ENCODE data around the gene VSIG1. TPM values are rescaled to one million over a fixed set of nuclear protein-coding genes. Genes with fewer than 3 reads are reported as not detected.

The VSIG1 gene
- total and polyA plus RNA-seq, 5 experiments from 2014 or later = 8.4 to 39.5 (median 13.1) TPM

DNA sequence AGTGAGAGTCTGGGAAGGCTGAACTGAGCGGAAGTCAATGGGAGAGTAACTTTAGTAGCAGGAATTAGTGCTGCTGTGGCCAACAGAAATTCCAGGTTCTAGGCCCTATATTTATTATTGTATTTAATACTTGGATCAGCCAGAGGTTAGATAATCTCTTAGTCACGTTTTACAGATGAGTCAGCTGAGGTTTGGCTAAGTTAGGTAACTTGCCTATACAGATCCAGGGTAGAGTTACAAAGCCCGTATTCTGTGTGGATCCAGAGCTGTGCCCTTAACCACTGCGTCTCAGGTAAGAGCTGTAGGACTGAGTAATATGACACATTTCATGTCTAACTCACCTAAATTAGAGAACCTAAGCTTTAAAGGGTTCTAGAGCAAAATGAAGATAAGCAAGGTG, 26.0 kb downstream of the VSIG1 start:
- POLR2A ChIA-PET = interaction anchor here (0.6 kb wide), 1 partner anchor 50 kb away, joined by 4 read pairs; no protein-coding TSS in a partner anchor
- H3K4me1 Mint-ChIP-seq = peaks cover 0 to 10% (median 4%) of the 10 kb centered on the region in 4 donors
- H3K27me3 Mint-ChIP-seq = no peaks in the 10 kb centered on the region
- H3K27ac Mint-ChIP-seq = peak overlapping the region in 2 of 10 donors; percentile 18 to 48
- no peak for ATAC-seq
- DNase-seq = no peak
- H3K36me3 Mint-ChIP-seq = peaks cover 0 to 53% (median 0%) of the 10 kb centered on the region in 3 donors
- no peaks in the 10 kb centered on the region for H3K9me3 Mint-ChIP-seq
- no peak overlapping the region for H3K4me3 Mint-ChIP-seq

DNA sequence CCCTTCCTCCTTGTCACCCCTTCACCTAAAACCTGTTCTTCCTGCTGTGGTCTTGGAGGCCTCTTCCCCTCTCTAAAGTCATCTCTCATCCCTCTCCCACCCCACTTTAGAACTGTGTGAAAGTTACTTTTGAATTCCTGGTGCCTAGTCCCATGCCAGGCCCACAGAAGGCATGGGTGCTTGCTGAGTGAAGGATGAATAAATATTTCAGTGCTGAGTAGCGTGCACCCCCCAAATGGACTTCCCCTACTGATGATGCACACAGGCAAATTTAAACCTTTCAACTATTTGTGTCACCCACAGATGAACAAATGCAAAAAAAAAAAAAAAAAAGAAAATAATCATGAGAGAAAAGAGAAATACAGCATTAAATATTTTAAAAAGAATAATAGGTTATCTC, 26.7 kb downstream of the VSIG1 start:
- H3K27me3 Mint-ChIP-seq = no peaks in the 10 kb centered on the region
- DNase-seq (no peak), ATAC-seq (no peak)
- POLR2A ChIA-PET = interaction anchor here (0.6 kb wide), 1 partner anchor 51 kb away, joined by 4 read pairs; no protein-coding TSS in a partner anchor
- H3K4me3 Mint-ChIP-seq = no peak overlapping the region
- no peaks in the 10 kb centered on the region for H3K9me3 Mint-ChIP-seq
- H3K27ac Mint-ChIP-seq = peak overlapping the region in 6 of 10 donors; percentile 7 to 93 (median 76)
- H3K36me3 Mint-ChIP-seq = peaks cover 0 to 53% (median 0%) of the 10 kb centered on the region in 3 donors
- peaks cover 0 to 10% (median 4%) of the 10 kb centered on the region in 4 donors for H3K4me1 Mint-ChIP-seq

DNA sequence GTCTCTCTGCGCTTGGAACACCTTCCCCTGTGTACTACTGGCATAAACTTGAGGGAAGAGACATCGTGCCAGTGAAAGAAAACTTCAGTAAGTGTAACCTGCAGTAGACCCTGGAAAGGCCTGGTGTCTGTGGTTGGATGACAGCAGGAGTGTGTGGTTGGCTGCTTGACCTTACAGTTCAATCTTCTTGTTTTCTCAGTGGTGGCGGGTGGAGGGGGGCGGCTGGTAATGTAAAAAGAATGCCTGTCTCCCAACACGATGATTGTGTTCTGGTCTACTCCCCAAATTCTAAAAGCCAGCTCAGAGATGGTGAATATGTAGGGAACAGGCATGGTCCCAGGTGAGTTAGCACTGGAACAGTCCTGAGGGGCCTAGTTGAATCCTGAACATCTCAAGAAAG, 27.9 kb downstream of the VSIG1 start:
- Mint-ChIP-seq H3K27ac (peak overlapping the region in 2 of 10 donors; percentile 43 to 60), H3K36me3 (peaks cover 0 to 53% (median 0%) of the 10 kb centered on the region in 3 donors), H3K9me3 (no peaks in the 10 kb centered on the region), H3K4me3 (no peak overlapping the region), H3K27me3 (no peaks in the 10 kb centered on the region), H3K4me1 (peaks cover 0 to 10% (median 4%) of the 10 kb centered on the region in 4 donors)
- DNase-seq (no peak), ATAC-seq (no peak)
- POLR2A ChIA-PET = no interaction called here

DNA sequence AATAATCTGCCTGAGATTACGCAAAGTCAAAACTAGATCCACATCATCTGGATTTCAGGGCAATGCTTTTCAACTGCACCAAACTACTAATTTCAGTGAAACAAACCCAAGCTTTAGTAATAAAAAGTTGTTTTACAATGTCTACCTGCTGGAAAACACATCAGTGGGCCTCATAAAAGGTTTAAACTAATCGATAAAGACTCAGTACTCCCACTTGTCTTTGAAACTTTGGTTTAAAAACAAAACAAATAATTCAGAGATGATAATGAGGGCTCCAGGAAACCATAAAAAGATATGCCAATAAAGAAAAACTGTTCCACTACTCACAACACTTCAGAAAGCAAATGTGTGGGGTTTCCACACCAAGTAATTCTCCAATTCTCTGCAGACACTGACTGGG, 36.2 kb downstream of the VSIG1 start:
- Mint-ChIP-seq H3K27ac (peak overlapping the region in 2 of 10 donors; percentile 29 to 61), H3K9me3 (no peaks in the 10 kb centered on the region), H3K4me3 (no peak overlapping the region), H3K4me1 (no peaks in the 10 kb centered on the region), H3K36me3 (peaks cover 0 to 41% (median 0%) of the 10 kb centered on the region in 3 donors), H3K27me3 (no peaks in the 10 kb centered on the region)
- ATAC-seq = no peak
- POLR2A ChIA-PET = no interaction called here
- no peak for DNase-seq

DNA sequence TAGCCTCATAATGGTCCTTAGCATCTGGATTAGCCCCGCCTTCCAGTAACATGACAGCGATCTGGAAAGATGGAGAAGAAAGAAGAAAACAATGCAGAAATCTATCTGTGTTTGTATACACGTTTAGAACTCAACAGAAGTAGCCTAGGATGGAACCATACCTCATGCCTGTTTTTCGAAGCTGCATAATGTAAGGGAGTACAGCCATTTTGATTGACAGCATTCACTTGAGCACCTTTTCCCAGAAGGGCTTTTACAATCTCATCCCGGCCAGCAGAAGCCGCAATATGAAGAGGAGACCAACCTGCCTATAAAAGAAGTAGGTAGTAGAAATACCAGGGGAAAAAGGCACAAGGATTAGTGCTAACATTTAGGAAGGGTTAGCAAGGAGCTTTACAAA, 42.9 kb downstream of the VSIG1 start:
- Mint-ChIP-seq H3K4me3 (no peak overlapping the region), H3K27me3 (no peaks in the 10 kb centered on the region)

DNA sequence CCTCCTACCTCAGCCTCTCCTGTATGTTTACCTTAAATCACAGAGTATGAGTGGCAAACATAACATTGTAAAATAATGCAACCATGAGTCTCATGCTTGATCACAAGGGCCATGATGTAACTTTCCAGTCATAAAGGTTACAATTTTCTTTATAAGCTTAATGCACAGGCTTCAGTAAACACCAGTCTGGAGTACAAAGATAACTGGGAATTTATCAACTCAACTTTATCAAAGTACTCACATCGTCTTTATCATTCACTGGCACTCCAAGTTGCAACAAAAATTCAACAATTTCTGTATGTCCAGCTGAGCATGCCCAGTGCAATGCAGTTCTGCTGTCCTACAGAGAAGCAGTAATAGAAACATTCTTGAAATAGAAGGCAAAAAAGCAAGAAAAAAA, 43.6 kb downstream of the VSIG1 start:
- no peaks in the 10 kb centered on the region for H3K27me3 Mint-ChIP-seq
- H3K36me3 Mint-ChIP-seq = peaks cover 0 to 28% (median 0%) of the 10 kb centered on the region in 3 donors
- POLR2A ChIA-PET = no interaction called here
- H3K9me3 Mint-ChIP-seq = no peaks in the 10 kb centered on the region
- H3K27ac Mint-ChIP-seq = no peak overlapping the region
- no peak for DNase-seq
- ATAC-seq = no peak
- peaks cover 0 to 19% (median 5%) of the 10 kb centered on the region in 4 donors for H3K4me1 Mint-ChIP-seq
- H3K4me3 Mint-ChIP-seq = no peak overlapping the region

More for the DNA sequence above, 42.9 kb downstream of the VSIG1 start:
- peak overlapping the region in 1 of 10 donors; percentile 6 for H3K27ac Mint-ChIP-seq
- DNase-seq (no peak), ATAC-seq (no peak)
- peaks cover 0 to 28% (median 0%) of the 10 kb centered on the region in 3 donors for H3K36me3 Mint-ChIP-seq
- POLR2A ChIA-PET = no interaction called here
- H3K9me3 Mint-ChIP-seq = no peaks in the 10 kb centered on the region
- peaks cover 0 to 15% (median 5%) of the 10 kb centered on the region in 4 donors for H3K4me1 Mint-ChIP-seq

DNA sequence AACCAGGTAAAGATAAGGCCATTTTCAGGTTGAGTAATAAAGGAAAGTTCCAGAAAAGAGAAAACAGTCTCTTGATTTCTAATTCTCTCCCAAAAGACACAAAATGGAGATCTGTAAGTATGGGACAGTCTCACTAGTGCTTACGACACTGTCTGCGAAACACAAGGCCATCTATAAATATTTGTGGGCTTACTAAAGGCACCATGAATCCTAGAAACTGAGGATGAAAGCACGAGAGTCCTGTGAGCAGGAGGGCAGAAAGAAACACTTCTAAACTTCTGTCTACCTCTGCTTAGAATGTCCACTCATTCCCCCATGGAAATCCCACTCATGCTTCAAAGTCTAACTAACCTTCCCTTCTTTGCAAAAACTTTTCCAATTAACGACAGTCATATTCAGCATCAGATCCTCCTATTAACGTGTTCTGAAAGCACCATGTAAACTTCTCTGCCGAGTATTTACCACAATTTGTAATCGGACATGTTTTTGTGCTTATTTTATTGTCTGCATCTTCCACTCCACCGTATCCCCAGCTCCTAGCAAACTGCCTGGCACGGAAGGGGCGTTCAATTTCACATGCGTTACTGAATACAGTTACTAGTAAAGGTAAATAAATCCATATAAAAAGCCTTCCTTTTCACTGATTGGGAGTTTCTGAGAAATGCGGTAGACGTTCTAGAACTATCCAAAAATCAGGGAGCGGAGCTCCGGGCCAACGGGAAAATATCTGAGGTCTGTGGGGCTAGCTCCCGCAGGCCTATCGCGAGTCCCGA, 45.8 kb downstream of the VSIG1 start:
- Mint-ChIP-seq H3K27ac (no peak overlapping the region), H3K27me3 (no peaks in the 10 kb centered on the region), H3K36me3 (peaks cover 0 to 17% (median 0%) of the 10 kb centered on the region in 3 donors), H3K4me1 (peaks cover 0 to 19% (median 8%) of the 10 kb centered on the region in 4 donors), H3K4me3 (no peak overlapping the region), H3K9me3 (no peaks in the 10 kb centered on the region)
- DNase-seq (no peak), ATAC-seq (no peak)
- POLR2A ChIA-PET = interaction anchor here (0.8 to 1.4 kb wide), 5 partner anchors 9 to 462 kb away, joined by 3 to 5 read pairs (median 3); partner anchors contain the start of genes MID2 and PRPS1

DNA sequence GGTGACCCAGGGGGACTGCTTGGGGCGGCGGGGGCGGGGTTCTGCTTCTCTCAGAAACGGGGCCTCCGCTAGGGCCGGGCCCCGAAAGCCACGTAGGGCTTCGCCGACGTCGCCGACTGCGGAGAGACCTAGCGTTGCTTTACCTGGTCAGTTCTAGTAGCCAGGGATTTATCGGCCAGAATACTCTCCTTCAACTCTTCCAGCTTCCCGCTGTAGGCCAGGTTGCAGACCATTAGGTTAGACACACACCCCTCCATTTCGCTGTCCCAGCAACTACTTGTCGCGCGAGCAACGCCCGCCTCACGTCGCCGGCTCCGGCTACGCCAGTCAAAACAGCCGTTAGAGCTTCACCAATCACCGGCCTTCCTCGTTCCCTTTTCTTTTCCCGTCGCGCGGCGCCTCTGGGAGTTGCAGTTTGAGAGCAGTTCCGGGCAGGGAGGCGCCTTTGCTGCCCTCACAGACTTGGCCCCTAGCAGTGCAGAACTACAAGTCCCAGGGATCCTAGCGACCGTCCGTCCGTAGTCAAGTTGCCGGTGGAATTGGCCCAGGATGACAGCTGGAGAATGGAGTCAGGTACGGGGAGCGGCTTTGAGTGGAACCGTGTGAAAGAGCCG, 46.5 kb downstream of the VSIG1 start, which contains the start of the genes ATG4A and PSMD10:
Gene ATG4A, plus strand, starts transcription at position 515 of the 614 bp plus-strand sequence. Its CDS starts 49 bp downstream, at position 564.
Gene PSMD10, minus strand, starts transcription at position 279 of the 614 bp plus-strand sequence. Its CDS starts 22 bp downstream, at position 257.
- no peaks in the 10 kb centered on the region for H3K9me3 Mint-ChIP-seq
- H3K4me1 Mint-ChIP-seq = peaks cover 0 to 19% (median 8%) of the 10 kb centered on the region in 4 donors
- no peak within 1 kb of the TSS for H3K4me3 Mint-ChIP-seq
- H3K27me3 Mint-ChIP-seq = no peaks in the 10 kb centered on the region
- H3K27ac Mint-ChIP-seq = no peak within 1 kb of the TSS
- POLR2A ChIA-PET = interaction anchor here (0.5 to 1.4 kb wide), 6 partner anchors 9 to 463 kb away, joined by 3 to 5 read pairs (median 3); partner anchors contain the start of genes MID2 and PRPS1
- peaks cover 0 to 10% (median 0%) of the 10 kb centered on the region in 3 donors for H3K36me3 Mint-ChIP-seq
- ATAC-seq = peak; percentile 95
- peak; percentile 72 to 93 (median 88) for DNase-seq

DNA sequence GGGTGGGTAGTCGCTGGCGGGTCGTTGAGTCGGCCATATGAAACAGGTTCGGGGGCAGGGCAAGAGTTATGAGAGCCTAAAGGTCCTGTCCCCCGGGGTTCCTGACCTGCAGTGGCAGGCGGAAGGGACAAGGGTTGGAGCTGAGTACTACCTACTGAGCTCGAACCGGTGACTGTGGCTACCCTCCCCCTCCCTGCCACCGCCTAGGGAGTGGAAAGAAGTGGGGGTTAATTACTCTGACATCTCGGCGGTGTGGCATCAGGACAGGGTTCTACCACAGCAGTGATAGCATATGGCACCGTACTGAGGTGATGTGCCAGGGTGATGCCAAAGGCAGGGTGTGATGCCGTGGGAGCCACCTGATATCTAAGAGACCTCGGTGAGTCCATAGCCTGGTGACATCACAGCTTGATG, 47.0 kb downstream of the VSIG1 start:
- H3K4me3 Mint-ChIP-seq = no peak overlapping the region
- H3K27ac Mint-ChIP-seq = no peak overlapping the region
- peaks cover 0 to 19% (median 8%) of the 10 kb centered on the region in 4 donors for H3K4me1 Mint-ChIP-seq
- DNase-seq = peak in 2 of 10 donors; percentile 1 to 66
- H3K27me3 Mint-ChIP-seq = no peaks in the 10 kb centered on the region
- POLR2A ChIA-PET = interaction anchor here (0.5 to 1.4 kb wide), 3 partner anchors 10 to 418 kb away, joined by 3 to 5 read pairs (median 3); partner anchors contain the start of gene MID2
- ATAC-seq = peak; percentile 23 to 34
- H3K9me3 Mint-ChIP-seq = no peaks in the 10 kb centered on the region
- H3K36me3 Mint-ChIP-seq = peaks cover 0 to 10% (median 0%) of the 10 kb centered on the region in 3 donors

DNA sequence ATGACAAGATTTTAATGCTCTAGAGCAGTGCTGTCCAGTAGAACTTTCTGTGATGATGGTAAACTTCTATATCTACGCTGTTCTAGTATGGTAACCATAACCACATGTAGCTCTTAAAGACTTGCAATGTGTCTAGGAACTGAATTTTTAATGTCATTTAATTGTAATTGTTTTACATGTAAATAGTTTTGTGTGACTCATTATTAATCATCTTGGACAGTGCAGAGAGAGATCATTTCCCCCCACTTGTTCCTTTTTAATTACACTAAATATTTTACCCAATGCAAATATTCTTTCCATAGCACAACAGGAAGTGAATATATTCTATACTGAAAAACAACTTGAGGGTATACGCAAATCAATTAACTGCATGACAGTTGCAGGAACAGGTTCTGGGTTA, 52.5 kb downstream of the VSIG1 start:
- Mint-ChIP-seq H3K27ac (no peak overlapping the region), H3K4me1 (peaks cover 0 to 4% (median 3%) of the 10 kb centered on the region in 4 donors), H3K4me3 (no peak overlapping the region), H3K36me3 (peaks cover 0 to 5% (median 2%) of the 10 kb centered on the region in 3 donors), H3K9me3 (no peaks in the 10 kb centered on the region), H3K27me3 (no peaks in the 10 kb centered on the region)
- ATAC-seq (no peak), DNase-seq (no peak)
- POLR2A ChIA-PET = no interaction called here

DNA sequence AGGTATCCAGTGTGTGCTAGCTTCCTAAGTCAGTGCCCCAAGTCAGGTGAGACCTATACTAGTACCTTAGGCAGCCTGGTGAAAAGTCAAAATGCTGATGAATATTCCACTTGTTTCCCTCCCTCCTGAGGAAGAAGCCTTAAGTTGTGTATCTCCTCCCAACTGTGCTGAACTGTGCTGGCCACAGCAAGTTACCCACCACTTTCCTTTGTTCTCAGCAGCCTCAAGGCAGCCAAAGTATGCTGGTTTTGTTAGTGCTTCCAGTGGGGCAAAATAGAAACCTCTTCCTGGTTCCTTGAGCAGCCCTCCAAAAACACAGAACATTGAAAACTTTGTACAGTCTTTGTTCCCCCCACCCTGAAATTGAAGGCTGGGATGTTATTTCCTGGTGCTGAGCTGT, 60.6 kb downstream of the VSIG1 start:
- peaks cover 9 to 13% (median 12%) of the 10 kb centered on the region in 3 donors for H3K36me3 Mint-ChIP-seq
- H3K4me1 Mint-ChIP-seq = peaks cover 4 to 18% (median 6%) of the 10 kb centered on the region in 4 donors
- H3K9me3 Mint-ChIP-seq = peaks cover 0 to 6% (median 0%) of the 10 kb centered on the region in 9 donors
- no peak for ATAC-seq
- no peak for DNase-seq
- no peak overlapping the region for H3K4me3 Mint-ChIP-seq
- H3K27me3 Mint-ChIP-seq = no peaks in the 10 kb centered on the region
- H3K27ac Mint-ChIP-seq = no peak overlapping the region
- POLR2A ChIA-PET = no interaction called here

DNA sequence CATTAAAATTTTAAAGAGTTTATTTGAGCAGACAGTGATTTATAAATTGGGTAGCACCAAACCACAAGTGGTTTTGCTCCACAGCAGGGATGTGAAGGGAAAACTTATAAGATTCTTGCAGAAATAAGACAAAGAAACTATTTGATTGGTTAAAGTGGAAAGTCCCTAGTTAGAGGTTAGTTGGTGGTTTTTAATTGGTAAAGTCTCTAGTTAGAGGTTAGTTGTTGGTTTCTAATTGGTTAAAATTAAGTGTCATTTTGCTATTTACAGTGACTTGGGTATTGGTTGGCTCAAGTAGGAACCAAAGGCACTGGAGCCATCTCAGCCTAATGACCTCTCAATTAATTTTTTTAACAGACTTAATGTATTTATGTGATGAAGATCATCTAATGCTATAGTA, 69.7 kb downstream of the VSIG1 start:
- Mint-ChIP-seq H3K27me3 (no peaks in the 10 kb centered on the region), H3K9me3 (no peaks in the 10 kb centered on the region), H3K36me3 (peaks cover 0 to 8% (median 0%) of the 10 kb centered on the region in 3 donors), H3K4me3 (no peak overlapping the region), H3K27ac (no peak overlapping the region), H3K4me1 (peaks cover 0 to 4% (median 2%) of the 10 kb centered on the region in 4 donors)
- DNase-seq (no peak), ATAC-seq (no peak)
- POLR2A ChIA-PET = interaction anchor here (0.6 kb wide), 1 partner anchor 594 kb away, joined by 3 read pairs; no protein-coding TSS in a partner anchor

Measured in naive thymus-derived CD8-positive, alpha-beta T cell (primary cell).